HG03520 (cell line): ENCODE measurements around the gene RAB3C.

Experiments
- ATAC-seq: cut with Tn5 transposase; IDR thresholded peaks from one replicate; pipeline ENCODE4 v1.9.1; 2021; ENCODE audit warnings: mild to moderate bottlenecking, moderate library complexity; ENCODE audit not compliant: unreplicated experiment

The RAB3C gene

GRCh38 chr5:58813855-58814254 is 231.0 kb downstream of the RAB3C start:
- ATAC-seq, result no peak

GRCh38 chr5:58816181-58816731 is 233.4 kb downstream of the RAB3C start:
- no peak for ATAC-seq

GRCh38 chr5:58818465-58818864 is 235.6 kb downstream of the RAB3C start:
- no peak for ATAC-seq

DNA sequence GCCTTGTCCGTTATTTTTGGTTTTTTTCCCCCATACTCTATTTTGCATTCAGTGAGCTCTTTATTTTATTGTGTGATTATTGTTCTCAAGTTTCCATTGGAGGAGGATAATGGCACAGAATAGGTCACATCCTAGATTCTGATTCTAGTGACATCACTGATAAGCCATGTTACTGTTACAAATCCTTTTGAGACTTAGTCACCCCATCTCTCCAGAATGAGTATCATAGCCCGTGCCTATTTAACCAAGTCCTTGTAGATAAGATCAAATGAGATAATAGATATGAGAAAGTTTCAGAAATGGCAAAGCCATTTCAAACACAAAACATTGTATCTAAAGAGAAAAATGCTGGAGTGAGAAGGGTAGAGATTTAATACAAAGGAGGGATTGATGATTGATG is 242.6 kb downstream of the RAB3C start:
- ATAC-seq, result no peak

DNA sequence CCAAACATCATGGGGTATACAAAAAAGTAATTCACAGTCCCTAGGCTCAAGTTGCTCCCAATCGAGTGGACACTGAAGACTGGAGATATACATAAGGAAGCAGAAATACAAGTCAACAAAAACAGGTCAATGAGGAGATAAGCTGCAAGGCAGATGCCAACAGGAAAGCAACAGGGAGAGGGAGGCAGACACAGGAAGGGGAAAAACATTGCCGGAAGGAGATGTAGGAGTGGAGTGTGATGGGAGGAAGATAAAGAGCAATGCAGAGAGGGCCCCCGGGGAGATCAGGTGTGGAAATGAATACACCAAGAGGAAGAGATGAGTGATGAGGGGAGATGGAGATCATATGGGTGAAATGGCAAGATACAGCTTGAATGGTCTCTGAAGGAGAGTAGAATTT is 243.0 kb downstream of the RAB3C start:
- no peak for ATAC-seq

DNA sequence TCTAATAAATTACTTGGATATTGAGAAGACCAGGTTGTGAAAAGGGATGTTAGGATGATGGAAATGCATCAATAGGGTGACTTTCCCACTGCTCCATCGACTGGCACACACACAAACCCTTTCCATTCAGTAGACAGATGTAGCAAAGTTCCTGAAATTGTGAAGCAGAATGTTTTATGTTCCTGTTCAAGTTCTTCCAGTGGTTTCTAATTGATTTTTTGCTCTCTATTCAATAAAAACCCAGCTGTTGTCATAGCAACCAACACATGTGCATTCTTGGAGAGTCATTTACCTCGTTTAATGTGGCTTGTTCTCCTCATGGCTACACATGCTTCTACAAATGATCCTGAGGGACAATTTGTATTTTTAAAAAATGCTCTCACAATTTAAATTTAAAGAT is 244.6 kb downstream of the RAB3C start:
- ATAC-seq, result no peak

- ATAC-seq, result no peak
Observed at GRCh38 chr5:58828258-58828657, 245.4 kb downstream of the RAB3C start.

- ATAC-seq, result no peak
Observed at GRCh38 chr5:58834242-58835225, 251.7 kb downstream of the RAB3C start.

DNA sequence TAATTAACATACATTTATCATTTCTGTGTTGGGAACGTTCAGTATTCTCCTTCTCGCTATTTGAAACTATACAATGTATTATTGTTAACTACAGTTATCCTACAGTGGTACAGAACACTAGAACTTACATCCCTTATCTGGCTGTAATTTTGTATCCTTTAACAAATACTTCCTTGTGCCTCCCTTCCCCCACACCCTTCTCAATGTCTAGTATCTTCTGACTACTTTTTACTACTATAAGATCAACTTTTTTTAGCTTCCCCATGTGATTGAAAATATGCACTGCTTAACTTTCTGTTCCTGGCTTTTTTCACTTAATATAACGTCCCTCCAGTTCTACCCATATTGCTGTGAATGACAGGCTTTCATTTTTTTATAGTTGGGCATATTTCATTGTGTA is 253.5 kb downstream of the RAB3C start:
- ATAC-seq, result no peak

DNA sequence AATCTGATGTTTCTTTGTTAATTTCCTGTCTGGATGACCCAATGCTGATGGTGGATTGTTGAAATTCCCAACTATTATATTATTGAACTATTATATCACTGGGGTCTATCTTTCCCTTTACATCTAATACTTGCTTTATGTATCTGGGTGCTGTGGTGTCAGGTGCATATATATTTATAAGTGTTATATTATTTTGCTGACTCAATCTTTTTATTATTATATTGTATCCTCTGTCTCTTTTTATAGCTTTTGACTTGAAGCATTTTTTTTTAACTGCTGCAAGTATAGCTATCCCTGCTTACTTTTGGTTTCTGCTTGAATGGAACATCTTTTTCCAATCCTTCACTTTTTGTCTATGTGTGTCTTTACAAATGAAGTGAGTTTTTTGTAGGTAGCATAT is 255.9 kb downstream of the RAB3C start:
- ATAC-seq, result no peak

DNA sequence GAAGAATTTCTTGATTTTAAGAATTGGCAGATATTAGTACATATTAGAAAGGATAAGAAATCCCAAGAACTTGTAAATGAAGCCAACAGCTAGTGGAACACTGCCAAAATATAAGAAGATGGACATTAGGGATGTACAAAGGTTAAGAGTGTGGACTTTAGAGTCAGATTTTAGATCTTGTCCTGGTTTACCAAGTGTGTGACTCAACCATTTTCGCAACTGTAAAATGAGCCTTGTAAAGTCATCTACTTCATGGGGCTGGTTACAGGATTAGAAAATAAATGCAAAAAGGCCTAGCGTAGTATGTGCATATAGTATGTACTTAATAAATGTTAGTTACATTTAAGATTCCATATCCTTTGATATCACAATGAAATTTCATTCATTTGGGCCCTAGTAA is 260.0 kb downstream of the RAB3C start:
- ATAC-seq, result no peak

DNA sequence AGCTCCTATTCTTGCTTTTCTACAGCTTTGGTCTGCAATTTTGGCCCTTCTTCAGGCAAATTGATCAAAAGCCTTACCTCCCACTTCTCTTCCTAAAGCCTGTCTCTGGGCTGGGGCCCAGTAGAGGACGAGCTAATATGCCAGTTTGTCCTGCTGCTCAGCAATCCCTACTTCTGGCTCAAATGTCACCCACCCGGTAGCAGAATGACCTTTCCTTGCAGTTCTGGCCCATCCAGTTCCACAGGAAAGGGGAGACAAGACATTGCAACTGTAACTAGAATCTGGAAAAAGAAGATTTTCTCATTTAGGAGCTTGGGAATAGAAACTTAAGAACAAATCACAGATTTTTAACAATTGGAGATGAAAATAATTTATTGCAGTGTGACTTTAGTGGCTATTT is 261.5 kb downstream of the RAB3C start:
- no peak for ATAC-seq

GRCh38 chr5:58847041-58847440 is 264.2 kb downstream of the RAB3C start:
- no peak for ATAC-seq

DNA sequence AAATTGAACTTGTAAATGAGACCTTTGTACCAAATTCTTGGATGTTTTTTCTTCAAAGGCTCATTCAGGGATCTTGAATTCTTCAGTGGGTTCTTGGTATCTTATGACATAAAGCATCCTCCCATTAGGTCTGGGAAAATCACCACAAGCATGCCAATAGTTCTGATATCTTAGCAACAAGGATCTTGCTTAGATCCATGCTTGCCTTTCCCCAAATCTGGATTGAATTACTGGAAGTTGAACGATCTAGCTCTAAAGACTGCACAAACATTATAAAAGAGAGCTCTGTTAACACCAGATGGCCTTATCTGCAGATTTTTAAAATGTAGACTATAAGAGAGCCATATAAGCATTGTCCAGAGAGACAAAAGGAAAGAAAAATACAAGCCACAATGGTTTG is 266.3 kb downstream of the RAB3C start:
- no peak for ATAC-seq

DNA sequence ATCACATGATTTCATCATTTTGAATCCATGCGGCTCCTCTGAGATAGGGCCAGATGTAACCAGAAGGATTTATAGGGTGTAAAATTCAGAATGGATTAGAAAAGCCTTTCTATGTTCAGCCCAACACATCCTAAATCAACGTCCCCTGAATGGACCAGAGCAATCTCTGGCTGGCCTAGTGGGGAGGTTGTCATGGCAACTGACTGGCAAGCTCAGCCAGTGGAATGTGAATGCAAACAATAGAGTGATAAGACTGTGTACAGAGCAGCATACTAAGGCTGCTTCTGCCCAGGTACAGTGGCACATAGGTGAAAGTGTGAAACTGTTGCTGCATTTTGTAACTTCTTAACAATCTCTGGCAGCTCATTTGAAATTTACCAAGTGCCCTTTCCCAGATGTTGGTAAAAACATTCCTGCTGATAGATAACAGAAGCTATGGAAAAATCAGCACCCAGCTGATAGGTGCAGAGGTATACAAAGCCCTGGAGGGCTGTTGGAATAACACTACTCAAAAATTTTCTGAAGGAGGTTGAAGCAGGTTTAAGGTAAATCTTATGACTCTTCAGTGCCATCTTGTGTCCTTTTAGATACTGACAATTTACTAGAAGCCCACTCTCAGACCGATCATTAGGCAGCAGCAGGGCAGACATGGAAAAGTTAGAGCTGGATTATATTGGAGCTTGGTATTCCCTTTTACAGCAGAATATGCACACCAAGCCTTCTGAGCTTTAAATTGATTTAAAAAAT is 267.2 kb downstream of the RAB3C start:
- no peak for ATAC-seq

DNA sequence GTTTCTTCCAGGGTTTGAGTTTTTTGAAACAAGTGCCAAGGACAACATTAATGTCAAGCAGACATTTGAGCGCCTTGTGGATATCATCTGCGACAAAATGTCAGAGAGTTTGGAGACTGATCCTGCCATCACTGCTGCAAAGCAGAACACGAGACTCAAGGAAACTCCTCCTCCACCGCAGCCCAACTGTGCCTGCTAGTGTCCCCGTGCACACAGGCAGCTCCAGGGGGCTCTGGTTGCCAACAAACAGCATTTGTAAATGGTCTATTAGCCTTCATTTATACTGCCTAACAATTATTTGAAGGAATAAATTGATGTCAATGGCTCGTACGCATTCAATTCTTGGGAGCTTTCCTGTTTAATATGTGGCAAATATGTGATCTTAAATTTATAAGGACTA is 268.3 kb downstream of the RAB3C start:
- no peak for ATAC-seq

GRCh38 chr5:58851571-58851970 is 268.7 kb downstream of the RAB3C start:
- ATAC-seq, result no peak

- no peak for ATAC-seq
Observed at GRCh38 chr5:58852566-58852965, 269.7 kb downstream of the RAB3C start.

GRCh38 chr5:58854441-58854840 is 271.6 kb downstream of the RAB3C start:
- ATAC-seq, result no peak

- ATAC-seq, result peak; percentile 61
Observed at GRCh38 chr5:58855851-58856739, 273.2 kb downstream of the RAB3C start.

DNA sequence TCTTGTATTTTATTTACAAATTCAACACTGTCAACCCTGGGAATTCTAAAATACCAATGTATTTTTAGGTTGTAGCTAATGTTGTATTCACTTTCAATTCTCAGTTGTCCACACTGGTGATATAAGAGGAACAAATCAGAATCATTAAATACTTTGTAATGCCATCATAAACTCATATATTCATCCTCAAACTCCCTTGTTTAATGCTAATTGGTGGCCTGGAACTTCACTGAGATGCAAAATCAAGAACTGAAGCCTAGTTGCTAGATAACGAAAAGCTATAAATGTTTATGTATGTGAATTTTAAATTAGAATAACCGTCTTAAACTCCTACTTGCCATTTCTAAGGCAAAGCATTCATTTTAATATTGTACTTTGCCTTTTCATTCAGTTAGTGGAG is 274.7 kb downstream of the RAB3C start:
- ATAC-seq, result no peak
